ENCODE data around the gene MRPS18B. TPM values are rescaled to one million over a fixed set of nuclear protein-coding genes. Genes with fewer than 3 reads are reported as not detected.

The MRPS18B gene
- total RNA-seq (2014; rRNA removed; shearing (Covaris generic)) (44.2 and 59.0 TPM in 2 replicates), total RNA-seq (2022) (77.3 and 79.6 TPM in 2 replicates), Bru-seq, nascent RNA (percentile 83 among the genes with signal in this experiment), BruChase-seq, experiment 1, labeled RNA remaining after a 6-hour chase (percentile 84 among the genes with signal in this experiment), BruChase-seq, experiment 2, labeled RNA remaining after a 2-hour chase (percentile 84 among the genes with signal in this experiment)
- long read RNA-seq, transcript MRPS18B-206 (7 exons, 1,532 nt) = major isoform, 199 of 220 reads
- long read RNA-seq, partial matches to known transcripts = 8 of 220 reads
- long read RNA-seq, other reads (novel, unspliced or antisense) = 13 of 220 reads

GRCh38 chr6:30617565-30618269, at the start of gene MRPS18B:
Gene MRPS18B (plus strand): TSS chr6:30617840. CDS start chr6:30617866, 26 bp downstream.
- Histone ChIP-seq H3K9me2 (ENCODE audit: insufficient read depth, low read length) (no peaks in the 10 kb centered on the region), H3K79me2 (ENCODE audit: insufficient read depth, low read depth, low read length) (peaks cover 63% of the 10 kb centered on the region), H3K27ac (ENCODE audit: low read depth, low read length, poor library complexity, severe bottlenecking) (peak within 1 kb of the TSS; percentile 91), H3K4me2 (ENCODE audit: low read length) (peak within 1 kb of the TSS; percentile 99), H2AFZ (ENCODE audit: low read length) (peak within 1 kb of the TSS; percentile 24; the same call in 1 of the 2 replicates), H3K4me3 (ENCODE audit: low read depth, low read length, poor library complexity, severe bottlenecking) (peak within 1 kb of the TSS; percentile 88), H3K9me3 (ENCODE audit: low read length) (no peaks in the 10 kb centered on the region), H3K4me1 (ENCODE audit: insufficient read depth, low read length, poor library complexity, severe bottlenecking) (peaks cover 31% of the 10 kb centered on the region), H4K20me1 (ENCODE audit: insufficient read depth, low read length) (peaks cover 15% of the 10 kb centered on the region; the same call in 1 of the 2 replicates), H3K36me3 (ENCODE audit: insufficient read depth, low read length) (peaks cover 68% of the 10 kb centered on the region)
- intact Hi-C loops (cut with micrococcal nuclease; ENCODE audit: unreplicated experiment) = loop anchor here (1.0 to 5.0 kb wide), 6 partner anchors 30 to 585 kb away; partner anchors contain the start of genes ABCF1, C6orf136, FLOT1 and IER3
- TSS peak; percentile 91 for BruUV-seq (replicated peaks)
- no peak for TF ChIP-seq EZH2phosphoT487 (IDR thresholded peaks at IDR 0.05; ENCODE audit: borderline replicate concordance, low read depth, low read length)
- no peak for TF ChIP-seq CTCF (conservative IDR thresholded peaks at IDR 0.05; ENCODE audit: low read length)
- peak; percentile 98 for DNase-seq (ENCODE audit: low spot score)
- ChIA-PET POLR2A (interaction anchor here (0.5 to 1.7 kb wide), 15 partner anchors 12 to 142 kb away, joined by 3 to 7 read pairs (median 4); partner anchors contain the start of genes ABCF1 and MDC1), CTCF (ENCODE audit: unreplicated experiment) (interaction anchor here (0.6 kb wide), 1 partner anchor 89 kb away, joined by 4 read pairs; no protein-coding TSS in a partner anchor)

- DNase-seq (ENCODE audit: low spot score) = no peak
Observed at GRCh38 chr6:30568245-30568644, 49.4 kb upstream of the MRPS18B start.

More at GRCh38 chr6:30568245-30568644, 49.4 kb upstream of the MRPS18B start:
- TF ChIP-seq CTCF (conservative IDR thresholded peaks at IDR 0.05; ENCODE audit: low read length) (no peak), EZH2phosphoT487 (IDR thresholded peaks at IDR 0.05; ENCODE audit: borderline replicate concordance, low read depth, low read length) (no peak)
- no TSS peak for BruUV-seq (replicated peaks)
- Histone ChIP-seq H3K4me1 (ENCODE audit: insufficient read depth, low read length, poor library complexity, severe bottlenecking) (peaks cover 25% of the 10 kb centered on the region), H3K36me3 (ENCODE audit: insufficient read depth, low read length) (peaks cover 18% of the 10 kb centered on the region), H3K9me2 (ENCODE audit: insufficient read depth, low read length) (no peaks in the 10 kb centered on the region), H3K9me3 (ENCODE audit: low read length) (no peaks in the 10 kb centered on the region), H3K4me2 (ENCODE audit: low read length) (no peak overlapping the region), H3K79me2 (ENCODE audit: insufficient read depth, low read depth, low read length) (peaks cover 19% of the 10 kb centered on the region), H4K20me1 (ENCODE audit: insufficient read depth, low read length) (peaks cover 17% of the 10 kb centered on the region), H3K27ac (ENCODE audit: low read depth, low read length, poor library complexity, severe bottlenecking) (no peak overlapping the region), H3K4me3 (ENCODE audit: low read depth, low read length, poor library complexity, severe bottlenecking) (no peak overlapping the region), H2AFZ (ENCODE audit: low read length) (no peak overlapping the region)
- intact Hi-C loops (cut with micrococcal nuclease; ENCODE audit: unreplicated experiment) = no loop called here
- POLR2A ChIA-PET = no interaction called here
- CTCF ChIA-PET (ENCODE audit: unreplicated experiment) = no interaction called here

All from OCI-LY7 (cell line).